Measurements from ENCODE around the gene PVALB.

Gene PVALB

DNA sequence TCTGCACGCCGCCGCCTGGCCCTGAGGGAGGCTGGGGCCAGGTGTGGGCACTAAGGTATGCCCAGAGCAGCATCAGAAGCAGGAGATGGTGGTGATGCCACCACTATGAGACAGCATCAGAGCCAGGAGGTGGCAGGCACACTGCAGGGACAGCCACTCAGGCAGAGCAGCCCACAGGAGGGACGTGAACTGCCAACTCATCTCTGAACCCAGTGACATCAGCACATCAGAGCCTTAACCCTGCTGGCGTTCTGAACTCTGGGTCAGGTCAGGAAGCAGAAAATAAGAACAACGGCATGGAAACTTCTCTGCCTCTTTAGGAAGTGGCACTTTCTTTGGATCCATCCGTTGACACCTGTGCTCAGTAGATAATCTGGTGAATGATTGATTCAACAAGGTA lies 26.2 kb downstream of the PVALB start:
- 58% methylated on average over 7 of the region's 7 CpGs for WGBS (ENCODE audit: insufficient coverage)
- Histone ChIP-seq H3K27me3 (replicated peaks in 2 of 5; ENCODE audit: control insufficient read depth in 4 of 5, insufficient read depth in 5 of 5, low read length in 4 of 5) (peaks cover 0 to 4% (median 0%) of the 10 kb centered on the region in 5 experiments), H3K4me1 (ENCODE audit: control extremely low read depth in 1 of 4, control insufficient read depth in 4 of 4, insufficient read depth in 4 of 4, low read length in 3 of 4) (peaks cover 0 to 2% (median 0%) of the 10 kb centered on the region in 4 experiments), H3K27ac (ENCODE audit: insufficient read depth in 1 of 2, low read depth in 1 of 2, low read length in 2 of 2, poor library complexity in 1 of 2, severe bottlenecking in 2 of 2) (no peak overlapping the region), H3K36me3 (ENCODE audit: control insufficient read depth in 4 of 4, insufficient read depth in 4 of 4, low read length in 3 of 4) (no peaks in the 10 kb centered on the region), H3K4me3 (ENCODE audit: control insufficient read depth in 1 of 7, extremely low read depth in 1 of 7, insufficient read depth in 4 of 7, low read depth in 2 of 7, low read length in 6 of 7) (no peak overlapping the region), H3K9me3 (ENCODE audit: control extremely low read depth in 1 of 5, control insufficient read depth in 4 of 5, insufficient read depth in 2 of 5, low read depth in 1 of 5, low read length in 4 of 5) (no peaks in the 10 kb centered on the region)
- POLR2A ChIA-PET = no interaction called here
- peak; percentile 38 to 75 (median 72) for DNase-seq
- CTCF ChIA-PET = interaction anchor here (1.1 kb wide), 1 partner anchor 67 kb away, joined by 3 read pairs; no protein-coding TSS in a partner anchor

DNA sequence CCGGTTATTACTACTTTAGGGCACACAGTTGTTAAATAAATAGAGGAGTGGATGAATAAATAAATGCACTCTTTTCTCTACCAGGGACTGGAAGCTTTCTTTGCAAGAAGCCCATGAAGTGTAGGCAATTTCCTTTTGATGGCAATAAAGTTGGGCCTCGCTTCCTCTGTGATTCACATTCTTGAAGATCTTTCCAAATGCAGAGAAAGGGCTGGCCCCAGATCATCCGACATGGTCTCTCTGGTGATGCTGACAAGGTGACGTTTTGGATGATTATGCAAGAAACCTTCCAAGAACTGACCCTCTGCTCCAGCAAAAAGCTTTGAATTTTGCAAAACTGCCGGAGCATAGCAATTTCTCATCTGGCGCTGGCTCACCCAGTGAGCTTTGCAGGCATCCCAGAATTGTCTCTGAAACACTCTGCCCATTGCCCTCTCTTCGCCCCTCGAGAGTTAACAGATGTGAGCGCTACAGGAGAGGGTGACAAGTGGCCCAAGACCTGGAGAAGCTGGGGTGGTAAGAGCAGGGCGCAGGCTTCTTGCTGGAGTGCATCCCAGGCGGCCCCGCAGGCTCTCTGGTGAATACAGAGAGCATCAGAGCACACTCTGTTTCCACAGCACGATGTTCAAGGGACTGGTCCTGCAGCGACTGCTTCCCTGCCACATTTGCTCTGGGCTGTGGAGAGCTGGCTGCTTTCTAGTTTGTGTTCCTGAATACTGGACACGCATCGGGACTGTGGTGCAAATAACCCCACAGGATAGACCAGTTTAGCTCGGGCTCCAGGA lies 29.4 kb downstream of the PVALB start:
- Histone ChIP-seq H3K4me3 (ENCODE audit: control insufficient read depth in 1 of 7, extremely low read depth in 1 of 7, insufficient read depth in 4 of 7, low read depth in 2 of 7, low read length in 6 of 7) (no peak overlapping the region), H3K27ac (ENCODE audit: insufficient read depth in 1 of 2, low read depth in 1 of 2, low read length in 2 of 2, poor library complexity in 1 of 2, severe bottlenecking in 2 of 2) (no peak overlapping the region), H3K4me1 (ENCODE audit: control extremely low read depth in 1 of 4, control insufficient read depth in 4 of 4, insufficient read depth in 4 of 4, low read length in 3 of 4) (peaks cover 0 to 2% (median under 1%) of the 10 kb centered on the region in 4 experiments), H3K9me3 (ENCODE audit: control extremely low read depth in 1 of 5, control insufficient read depth in 4 of 5, insufficient read depth in 2 of 5, low read depth in 1 of 5, low read length in 4 of 5) (no peaks in the 10 kb centered on the region), H3K27me3 (replicated peaks in 2 of 5; ENCODE audit: control insufficient read depth in 4 of 5, insufficient read depth in 5 of 5, low read length in 4 of 5) (peaks cover 0 to 9% (median 7%) of the 10 kb centered on the region in 5 experiments), H3K36me3 (ENCODE audit: control insufficient read depth in 4 of 4, insufficient read depth in 4 of 4, low read length in 3 of 4) (no peaks in the 10 kb centered on the region)
- no peak for DNase-seq
- CTCF ChIA-PET = interaction anchor here (0.6 to 1.5 kb wide), 6 partner anchors 9 to 241 kb away, joined by 3 to 6 read pairs (median 4); partner anchors contain the start of gene IFT27
- WGBS (ENCODE audit: insufficient coverage) = 93% methylated on average over 13 of the region's 17 CpGs
- POLR2A ChIA-PET = interaction anchor here (0.6 kb wide), 1 partner anchor 541 kb away, joined by 5 read pairs; no protein-coding TSS in a partner anchor

DNA sequence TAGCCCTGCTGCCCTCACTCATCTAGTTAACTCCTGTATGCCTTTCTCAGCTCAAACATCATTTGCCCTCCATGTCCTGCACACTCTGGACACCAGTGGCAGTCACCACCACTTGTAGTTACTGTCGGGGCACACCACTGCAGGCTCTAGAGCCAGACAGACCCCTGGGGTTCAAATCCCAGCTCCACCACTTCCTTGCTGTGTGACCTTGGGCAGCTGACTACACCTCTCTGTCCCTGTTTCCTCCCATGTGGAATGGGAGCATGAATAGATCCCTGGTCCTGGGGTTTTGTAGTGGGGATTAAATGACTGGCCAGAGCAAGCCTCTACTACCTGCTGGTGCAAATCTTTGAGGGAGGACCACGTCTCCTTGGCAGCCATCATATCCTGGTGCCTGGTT lies 33.1 kb downstream of the PVALB start:
- H3K27me3 ChIP-seq (replicated peaks in 2 of 5; ENCODE audit: control insufficient read depth in 4 of 5, insufficient read depth in 5 of 5, low read length in 4 of 5) = peaks cover 0 to 9% (median 8%) of the 10 kb centered on the region in 5 experiments
- POLR2A ChIA-PET = no interaction called here

DNA sequence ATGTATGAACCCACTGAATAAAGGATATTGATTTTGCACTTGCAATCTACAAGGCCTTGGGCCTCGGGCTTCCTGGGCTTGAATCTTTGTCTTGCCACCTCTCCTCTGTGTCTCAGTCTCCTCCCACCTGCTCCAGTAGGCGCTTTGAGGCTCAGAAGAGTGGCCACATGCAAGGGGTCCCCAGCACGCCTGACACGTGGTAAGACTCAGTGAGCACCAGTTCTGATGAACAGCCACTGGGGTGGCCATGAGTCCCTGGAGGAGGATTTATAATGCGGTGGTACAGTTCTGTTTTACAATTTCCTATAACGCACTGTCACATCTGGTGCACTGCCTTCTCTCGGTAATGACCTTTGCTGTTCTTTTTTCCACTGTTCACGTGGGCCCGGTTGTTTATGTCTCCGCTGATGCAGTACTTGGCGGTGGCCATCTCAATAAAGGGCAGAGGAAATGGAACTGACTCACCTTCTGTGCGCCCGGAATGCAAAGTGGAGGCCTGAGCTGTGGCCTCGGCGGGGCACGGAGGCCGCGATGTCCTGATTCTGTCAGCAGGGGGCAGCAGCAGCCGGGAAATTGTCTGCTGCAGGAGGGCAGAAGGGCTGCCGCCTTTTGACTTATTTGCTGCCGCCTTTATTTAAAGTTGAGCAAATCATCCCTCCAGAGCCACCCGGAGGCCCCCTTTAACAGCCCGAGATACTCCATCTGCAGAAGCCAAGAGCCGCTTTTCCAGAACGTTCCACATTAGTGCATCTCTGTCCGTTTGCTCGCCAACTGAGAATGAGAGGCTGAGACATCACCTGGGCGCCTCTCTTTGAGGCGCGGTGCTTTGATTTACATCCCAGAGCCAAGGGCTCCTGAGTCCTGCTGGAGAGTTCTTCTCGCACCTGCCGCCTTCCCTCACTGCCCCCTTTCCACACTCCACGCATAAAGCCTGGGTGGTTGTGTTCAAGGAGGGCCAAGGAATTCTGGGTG lies 34.9 kb downstream of the PVALB start:
- POLR2A ChIA-PET = interaction anchor here (0.6 kb wide), 1 partner anchor 181 kb away, joined by 8 read pairs; no protein-coding TSS in a partner anchor
- WGBS (ENCODE audit: insufficient coverage) = 24% methylated on average over 28 of the region's 33 CpGs

More for the DNA sequence above, 33.1 kb downstream of the PVALB start:
- WGBS (ENCODE audit: insufficient coverage) = 100% methylated on average over 2 of the region's 2 CpGs
- Histone ChIP-seq H3K9me3 (ENCODE audit: control extremely low read depth in 1 of 5, control insufficient read depth in 4 of 5, insufficient read depth in 2 of 5, low read depth in 1 of 5, low read length in 4 of 5) (no peaks in the 10 kb centered on the region), H3K4me3 (ENCODE audit: control insufficient read depth in 1 of 7, extremely low read depth in 1 of 7, insufficient read depth in 4 of 7, low read depth in 2 of 7, low read length in 6 of 7) (no peak overlapping the region), H3K36me3 (ENCODE audit: control insufficient read depth in 4 of 4, insufficient read depth in 4 of 4, low read length in 3 of 4) (no peaks in the 10 kb centered on the region), H3K4me1 (ENCODE audit: control extremely low read depth in 1 of 4, control insufficient read depth in 4 of 4, insufficient read depth in 4 of 4, low read length in 3 of 4) (peaks cover 0 to 7% (median 3%) of the 10 kb centered on the region in 4 experiments), H3K27ac (ENCODE audit: insufficient read depth in 1 of 2, low read depth in 1 of 2, low read length in 2 of 2, poor library complexity in 1 of 2, severe bottlenecking in 2 of 2) (no peak overlapping the region)
- CTCF ChIA-PET = interaction anchor here (1.1 to 6.9 kb wide), 4 partner anchors 71 to 249 kb away, joined by 3 to 46 read pairs (median 5); no protein-coding TSS in a partner anchor
- no peak for DNase-seq

DNA sequence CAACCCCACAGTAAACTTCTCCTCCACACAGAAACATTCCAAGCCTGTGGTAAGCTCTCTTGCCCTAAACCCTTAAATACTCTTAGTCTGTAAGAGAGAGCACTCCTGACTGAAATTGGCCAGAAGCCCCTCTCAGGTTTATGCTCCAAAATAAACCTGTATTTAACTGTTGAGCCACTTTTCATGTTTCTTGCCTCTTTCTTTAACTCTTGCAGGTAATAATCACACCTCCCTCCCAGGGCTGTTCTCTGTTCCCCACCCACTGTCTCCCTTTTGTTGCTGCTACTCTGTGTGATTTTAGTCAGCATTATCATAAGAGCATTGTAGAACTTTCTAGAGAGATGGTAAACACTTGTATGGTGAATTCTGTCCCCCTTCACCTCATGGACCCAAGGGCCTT lies 38.8 kb downstream of the PVALB start:
- CTCF ChIA-PET = interaction anchor here (1.3 to 1.5 kb wide), 3 partner anchors 9 to 266 kb away, joined by 4 read pairs; no protein-coding TSS in a partner anchor
- peaks cover 0 to 3% (median 0%) of the 10 kb centered on the region in 5 experiments for H3K9me3 ChIP-seq (ENCODE audit: control extremely low read depth in 1 of 5, control insufficient read depth in 4 of 5, insufficient read depth in 2 of 5, low read depth in 1 of 5, low read length in 4 of 5)
- no peak overlapping the region for H3K27ac ChIP-seq (ENCODE audit: insufficient read depth in 1 of 2, low read depth in 1 of 2, low read length in 2 of 2, poor library complexity in 1 of 2, severe bottlenecking in 2 of 2)
- H3K27me3 ChIP-seq (replicated peaks in 2 of 5; ENCODE audit: control insufficient read depth in 4 of 5, insufficient read depth in 5 of 5, low read length in 4 of 5) = peaks cover 0 to 9% (median 6%) of the 10 kb centered on the region in 5 experiments
- peaks cover 3 to 21% (median 15%) of the 10 kb centered on the region in 4 experiments for H3K4me1 ChIP-seq (ENCODE audit: control extremely low read depth in 1 of 4, control insufficient read depth in 4 of 4, insufficient read depth in 4 of 4, low read length in 3 of 4)
- POLR2A ChIA-PET = no interaction called here
- no peaks in the 10 kb centered on the region for H3K36me3 ChIP-seq (ENCODE audit: control insufficient read depth in 4 of 4, insufficient read depth in 4 of 4, low read length in 3 of 4)
- H3K4me3 ChIP-seq (ENCODE audit: control insufficient read depth in 1 of 7, extremely low read depth in 1 of 7, insufficient read depth in 4 of 7, low read depth in 2 of 7, low read length in 6 of 7) = no peak overlapping the region
- DNase-seq = no peak

More for the DNA sequence above, 34.9 kb downstream of the PVALB start:
- CTCF ChIA-PET = interaction anchor here (0.7 to 6.9 kb wide), 14 partner anchors 8 to 261 kb away, joined by 3 to 46 read pairs (median 3); no protein-coding TSS in a partner anchor
- peaks cover 0 to 9% (median 6%) of the 10 kb centered on the region in 5 experiments for H3K27me3 ChIP-seq (replicated peaks in 2 of 5; ENCODE audit: control insufficient read depth in 4 of 5, insufficient read depth in 5 of 5, low read length in 4 of 5)
- no peak overlapping the region for H3K27ac ChIP-seq (ENCODE audit: insufficient read depth in 1 of 2, low read depth in 1 of 2, low read length in 2 of 2, poor library complexity in 1 of 2, severe bottlenecking in 2 of 2)
- no peaks in the 10 kb centered on the region for H3K36me3 ChIP-seq (ENCODE audit: control insufficient read depth in 4 of 4, insufficient read depth in 4 of 4, low read length in 3 of 4)
- H3K4me3 ChIP-seq (ENCODE audit: control insufficient read depth in 1 of 7, extremely low read depth in 1 of 7, insufficient read depth in 4 of 7, low read depth in 2 of 7, low read length in 6 of 7) = no peak overlapping the region
- peaks cover 0 to 3% (median 0%) of the 10 kb centered on the region in 5 experiments for H3K9me3 ChIP-seq (ENCODE audit: control extremely low read depth in 1 of 5, control insufficient read depth in 4 of 5, insufficient read depth in 2 of 5, low read depth in 1 of 5, low read length in 4 of 5)
- DNase-seq = peak; percentile 79 to 90 (median 90)
- H3K4me1 ChIP-seq (ENCODE audit: control extremely low read depth in 1 of 4, control insufficient read depth in 4 of 4, insufficient read depth in 4 of 4, low read length in 3 of 4) = peaks cover 0 to 7% (median 3%) of the 10 kb centered on the region in 4 experiments

DNA sequence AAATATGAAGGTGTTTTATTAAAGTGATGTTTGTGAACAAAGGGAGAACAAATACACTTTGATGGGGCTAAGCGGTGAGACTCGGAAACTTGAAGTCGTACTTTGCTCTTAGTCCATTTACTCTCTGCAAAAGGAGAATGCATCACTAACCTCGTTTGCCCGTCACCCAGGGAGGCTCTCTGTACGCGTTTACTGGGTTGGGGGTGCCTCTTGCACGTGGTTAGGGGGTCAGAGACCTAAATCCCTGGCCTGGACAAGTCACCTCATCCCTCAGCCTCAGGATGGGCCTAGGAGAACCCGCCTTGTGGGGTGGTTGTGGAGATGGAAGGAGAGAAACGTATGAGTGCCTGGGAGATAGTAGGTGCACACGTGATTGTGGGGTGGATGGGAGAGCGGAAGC lies 40.1 kb downstream of the PVALB start:
- peaks cover 3 to 17% (median 11%) of the 10 kb centered on the region in 4 experiments for H3K4me1 ChIP-seq (ENCODE audit: control extremely low read depth in 1 of 4, control insufficient read depth in 4 of 4, insufficient read depth in 4 of 4, low read length in 3 of 4)
- WGBS (ENCODE audit: insufficient coverage) = 85% methylated on average over 8 of the region's 12 CpGs
- CTCF ChIA-PET = interaction anchor here (0.9 to 1.9 kb wide), 3 partner anchors 10 to 268 kb away, joined by 3 to 5 read pairs (median 4); no protein-coding TSS in a partner anchor
- H3K27me3 ChIP-seq (replicated peaks in 2 of 5; ENCODE audit: control insufficient read depth in 4 of 5, insufficient read depth in 5 of 5, low read length in 4 of 5) = no peaks in the 10 kb centered on the region
- POLR2A ChIA-PET = no interaction called here
- DNase-seq = no peak
- H3K4me3 ChIP-seq (ENCODE audit: control insufficient read depth in 1 of 7, extremely low read depth in 1 of 7, insufficient read depth in 4 of 7, low read depth in 2 of 7, low read length in 6 of 7) = peak overlapping the region in 6 of 7 experiments; percentile 7 to 60 (median 42)
- peaks cover 0 to 3% (median 0%) of the 10 kb centered on the region in 5 experiments for H3K9me3 ChIP-seq (ENCODE audit: control extremely low read depth in 1 of 5, control insufficient read depth in 4 of 5, insufficient read depth in 2 of 5, low read depth in 1 of 5, low read length in 4 of 5)
- H3K27ac ChIP-seq (ENCODE audit: insufficient read depth in 1 of 2, low read depth in 1 of 2, low read length in 2 of 2, poor library complexity in 1 of 2, severe bottlenecking in 2 of 2) = no peak overlapping the region
- H3K36me3 ChIP-seq (ENCODE audit: control insufficient read depth in 4 of 4, insufficient read depth in 4 of 4, low read length in 3 of 4) = no peaks in the 10 kb centered on the region

Measured in common myeloid progenitor, CD34-positive (primary cell).